Neural cell (in vitro differentiated cells): ENCODE data around the gene TMOD1. TPM values are rescaled to one million over a fixed set of nuclear protein-coding genes. Genes with fewer than 3 reads are reported as not detected.

Experiments used
- H2AFZ ChIP-seq: fragments of 200-600, 300-800 bp; sonication (generic), shearing (Covaris generic); 2 replicates; pipeline ENCODE4 v1.6.0; 2014; ENCODE audit warnings: low read depth, mild to moderate bottlenecking, antibody characterized with exemption, low read length, moderate library complexity
- H3F3A ChIP-seq: fragments of 200-600 bp; shearing (Covaris generic); 2 replicates; pipeline ENCODE4 v1.6.1; 2016; ENCODE audit warnings: mild to moderate bottlenecking, moderate library complexity, mixed read lengths, antibody characterized with exemption, low read length; ENCODE audit not compliant: insufficient read depth, poor library complexity, severe bottlenecking
- H3K27ac ChIP-seq: fragments of 200-600, 300-800 bp; sonication (generic), shearing (Covaris generic); 2 replicates; pipeline ENCODE4 v1.5.1; 2014; ENCODE audit warnings: mild to moderate bottlenecking, low read length, moderate library complexity
- H3K27me3 ChIP-seq: fragments of 300-800, 200-600 bp; sonication (generic), shearing (Covaris generic); 2 replicates; pipeline ENCODE4 v1.6.0; 2014; ENCODE audit warnings: mild to moderate bottlenecking, low read depth, low read length, moderate library complexity; ENCODE audit not compliant: insufficient read depth
- H3K36me3 ChIP-seq: fragments of 300-800, 200-600 bp; sonication (generic), shearing (Covaris generic); 2 replicates; pipeline ENCODE4 v1.5.1; 2014; ENCODE audit warnings: mild to moderate bottlenecking, antibody characterized with exemption, low read length, moderate library complexity; ENCODE audit not compliant: insufficient read depth
- H3K4me2 ChIP-seq: fragments of 300-800, 200-600 bp; sonication (generic), shearing (Covaris generic); 2 replicates; pipeline ENCODE4 v1.6.0; 2014; ENCODE audit warnings: mild to moderate bottlenecking, low read length
- H3K4me3 ChIP-seq: fragments of 300-800, 200-600 bp; sonication (generic), shearing (Covaris generic); 2 replicates; pipeline ENCODE4 v1.5.1; 2014; ENCODE audit warnings: mild to moderate bottlenecking, low read length, moderate library complexity
- H3K79me2 ChIP-seq: fragments of 200-600 bp; shearing (Covaris generic); replicated peaks from 2 replicates; pipeline ENCODE4 v1.6.0; 2014; ENCODE audit warnings: mild to moderate bottlenecking, low read length, moderate library complexity; ENCODE audit not compliant: insufficient read depth
- H3K9ac ChIP-seq: fragments of 300-800, 200-600 bp; sonication (generic), shearing (Covaris generic); 2 replicates; pipeline ENCODE4 v1.6.1; 2016; ENCODE audit warnings: mild to moderate bottlenecking, low read length, mixed read lengths
- H3K9me2 ChIP-seq: fragments of 200-600 bp; shearing (Covaris generic); 2 replicates; pipeline ENCODE4 v1.6.1; 2016; ENCODE audit warnings: mild to moderate bottlenecking, low read length, mixed read lengths; ENCODE audit not compliant: insufficient read depth
- H3K9me3 ChIP-seq: fragments of 200-600, 300-800 bp; sonication (generic), shearing (Covaris generic); 2 replicates; pipeline ENCODE4 v1.6.1; 2016; ENCODE audit warnings: mild to moderate bottlenecking, mixed run types, low read length, moderate library complexity, mixed read lengths
- H4K20me1 ChIP-seq: fragments of 200-600 bp; shearing (Covaris generic); 2 replicates; pipeline ENCODE4 v1.6.1; 2016; ENCODE audit warnings: mild to moderate bottlenecking, mixed run types; ENCODE audit not compliant: insufficient read depth
- EP300 ChIP-seq: fragments of 450-650 bp; conservative IDR thresholded peaks from 2 replicates; pipeline ENCODE4 v1.6.1; 2014; ENCODE audit warnings: antibody characterized with exemption, mild to moderate bottlenecking, moderate library complexity; ENCODE audit not compliant: poor library complexity, severe bottlenecking
- EZH2 ChIP-seq: fragments of 200-600, 300-800 bp; shearing (Covaris generic), sonication (generic); IDR thresholded peaks from 2 replicates; pipeline ENCODE4 v1.6.1; 2014; ENCODE audit warnings: antibody characterized with exemption, low read length, borderline replicate concordance, mild to moderate bottlenecking; ENCODE audit not compliant: insufficient read depth, poor library complexity, severe bottlenecking
- MXI1 ChIP-seq: fragments of 450-650 bp; conservative IDR thresholded peaks from 2 replicates; pipeline ENCODE4 v1.6.1; 2014; ENCODE audit warnings: antibody characterized with exemption, mild to moderate bottlenecking; ENCODE audit not compliant: poor library complexity, severe bottlenecking
- POLR2AphosphoS5 ChIP-seq: IDR thresholded peaks from 2 replicates; pipeline ENCODE4 v1.6.1; 2012
- RAD21 ChIP-seq: fragments of 450-650 bp; conservative IDR thresholded peaks from 2 replicates; pipeline ENCODE4 v1.6.1; 2014; ENCODE audit warnings: antibody characterized with exemption, mild to moderate bottlenecking, moderate library complexity
- SMC3 ChIP-seq: fragments of 450-650 bp; conservative IDR thresholded peaks from 2 replicates; pipeline ENCODE4 v1.6.1; 2014; ENCODE audit warnings: antibody characterized with exemption, mild to moderate bottlenecking, moderate library complexity; ENCODE audit not compliant: poor library complexity
- TAF1 ChIP-seq: IDR thresholded peaks from 2 replicates; pipeline ENCODE4 v1.6.1; 2012; ENCODE audit warnings: low read depth
- polyA plus RNA-seq: library from polyadenylated mRNA; depleted of rRNA; stranded (reverse); fragments of >200 nt; gene quantifications from 2 replicates; pipeline ENCODE4 v1.2.3, GENCODE V29; 2014
- TF ChIP-seq, protein P1 (sequence below): fragments of 450-650 bp; IDR thresholded peaks from 2 replicates; pipeline ENCODE4 v1.5.1; 2014; ENCODE audit warnings: antibody characterized with exemption, mild to moderate bottlenecking, moderate library complexity; ENCODE audit not compliant: poor library complexity, severe bottlenecking
- TF ChIP-seq, protein P2 (sequence below): IDR thresholded peaks from 2 replicates; pipeline ENCODE4 v1.6.1; 2012; ENCODE audit warnings: borderline replicate concordance

The TMOD1 gene
- polyA plus RNA-seq, 1 donor from 2014 or later = 0.17 TPM

- peaks cover 6% of the 10 kb centered on the region for H3K36me3 ChIP-seq
- H3F3A ChIP-seq = no peaks in the 10 kb centered on the region
- no peaks in the 10 kb centered on the region for H3K9me2 ChIP-seq
- no peak overlapping the region for H3K4me2 ChIP-seq
- TF ChIP-seq SMC3 (no peak), EP300 (no peak), EZH2 (no peak), RAD21 (no peak)
- TF ChIP-seq, protein P1, sequence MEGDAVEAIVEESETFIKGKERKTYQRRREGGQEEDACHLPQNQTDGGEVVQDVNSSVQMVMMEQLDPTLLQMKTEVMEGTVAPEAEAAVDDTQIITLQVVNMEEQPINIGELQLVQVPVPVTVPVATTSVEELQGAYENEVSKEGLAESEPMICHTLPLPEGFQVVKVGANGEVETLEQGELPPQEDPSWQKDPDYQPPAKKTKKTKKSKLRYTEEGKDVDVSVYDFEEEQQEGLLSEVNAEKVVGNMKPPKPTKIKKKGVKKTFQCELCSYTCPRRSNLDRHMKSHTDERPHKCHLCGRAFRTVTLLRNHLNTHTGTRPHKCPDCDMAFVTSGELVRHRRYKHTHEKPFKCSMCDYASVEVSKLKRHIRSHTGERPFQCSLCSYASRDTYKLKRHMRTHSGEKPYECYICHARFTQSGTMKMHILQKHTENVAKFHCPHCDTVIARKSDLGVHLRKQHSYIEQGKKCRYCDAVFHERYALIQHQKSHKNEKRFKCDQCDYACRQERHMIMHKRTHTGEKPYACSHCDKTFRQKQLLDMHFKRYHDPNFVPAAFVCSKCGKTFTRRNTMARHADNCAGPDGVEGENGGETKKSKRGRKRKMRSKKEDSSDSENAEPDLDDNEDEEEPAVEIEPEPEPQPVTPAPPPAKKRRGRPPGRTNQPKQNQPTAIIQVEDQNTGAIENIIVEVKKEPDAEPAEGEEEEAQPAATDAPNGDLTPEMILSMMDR = no peak
- H3K9me3 ChIP-seq = peaks cover 4% of the 10 kb centered on the region
- no peak overlapping the region for H2AFZ ChIP-seq
- H3K9ac ChIP-seq = no peak overlapping the region
- H3K27ac ChIP-seq = no peak overlapping the region
- no peaks in the 10 kb centered on the region for H3K27me3 ChIP-seq
- no peaks in the 10 kb centered on the region for H4K20me1 ChIP-seq
- H3K4me3 ChIP-seq = no peak overlapping the region
- peaks cover 30% of the 10 kb centered on the region for H3K79me2 ChIP-seq
These were observed 122.5 kb downstream of the TMOD1 start for GRCh38 chr9:97623946-97624345.

GRCh38 chr9:97625620-97626019 lies 124.2 kb downstream of the TMOD1 start:
- H3K27ac ChIP-seq = no peak overlapping the region

More at GRCh38 chr9:97625620-97626019, 124.2 kb downstream of the TMOD1 start:
- H3K9me2 ChIP-seq = no peaks in the 10 kb centered on the region
- H3K79me2 ChIP-seq = peaks cover 46% of the 10 kb centered on the region
- H3K9ac ChIP-seq = no peak overlapping the region
- H3K4me3 ChIP-seq = no peak overlapping the region
- peaks cover 6% of the 10 kb centered on the region for H3K36me3 ChIP-seq
- H3K27me3 ChIP-seq = no peaks in the 10 kb centered on the region
- H2AFZ ChIP-seq = no peak overlapping the region
- no peaks in the 10 kb centered on the region for H4K20me1 ChIP-seq
- TF ChIP-seq, protein P1 = no peak
- TF ChIP-seq SMC3 (no peak), RAD21 (no peak), POLR2AphosphoS5 (no peak), MXI1 (no peak), EZH2 (no peak), EP300 (no peak), TAF1 (no peak)
- TF ChIP-seq, protein P2, sequence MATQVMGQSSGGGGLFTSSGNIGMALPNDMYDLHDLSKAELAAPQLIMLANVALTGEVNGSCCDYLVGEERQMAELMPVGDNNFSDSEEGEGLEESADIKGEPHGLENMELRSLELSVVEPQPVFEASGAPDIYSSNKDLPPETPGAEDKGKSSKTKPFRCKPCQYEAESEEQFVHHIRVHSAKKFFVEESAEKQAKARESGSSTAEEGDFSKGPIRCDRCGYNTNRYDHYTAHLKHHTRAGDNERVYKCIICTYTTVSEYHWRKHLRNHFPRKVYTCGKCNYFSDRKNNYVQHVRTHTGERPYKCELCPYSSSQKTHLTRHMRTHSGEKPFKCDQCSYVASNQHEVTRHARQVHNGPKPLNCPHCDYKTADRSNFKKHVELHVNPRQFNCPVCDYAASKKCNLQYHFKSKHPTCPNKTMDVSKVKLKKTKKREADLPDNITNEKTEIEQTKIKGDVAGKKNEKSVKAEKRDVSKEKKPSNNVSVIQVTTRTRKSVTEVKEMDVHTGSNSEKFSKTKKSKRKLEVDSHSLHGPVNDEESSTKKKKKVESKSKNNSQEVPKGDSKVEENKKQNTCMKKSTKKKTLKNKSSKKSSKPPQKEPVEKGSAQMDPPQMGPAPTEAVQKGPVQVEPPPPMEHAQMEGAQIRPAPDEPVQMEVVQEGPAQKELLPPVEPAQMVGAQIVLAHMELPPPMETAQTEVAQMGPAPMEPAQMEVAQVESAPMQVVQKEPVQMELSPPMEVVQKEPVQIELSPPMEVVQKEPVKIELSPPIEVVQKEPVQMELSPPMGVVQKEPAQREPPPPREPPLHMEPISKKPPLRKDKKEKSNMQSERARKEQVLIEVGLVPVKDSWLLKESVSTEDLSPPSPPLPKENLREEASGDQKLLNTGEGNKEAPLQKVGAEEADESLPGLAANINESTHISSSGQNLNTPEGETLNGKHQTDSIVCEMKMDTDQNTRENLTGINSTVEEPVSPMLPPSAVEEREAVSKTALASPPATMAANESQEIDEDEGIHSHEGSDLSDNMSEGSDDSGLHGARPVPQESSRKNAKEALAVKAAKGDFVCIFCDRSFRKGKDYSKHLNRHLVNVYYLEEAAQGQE = no peak
- H3K4me2 ChIP-seq = no peak overlapping the region
- peaks cover 4% of the 10 kb centered on the region for H3K9me3 ChIP-seq
- no peaks in the 10 kb centered on the region for H3F3A ChIP-seq
